Tibial nerve (tissue), 3 donors: ENCODE results near the gene SEPTIN5.

Source experiments
- POLR2A ChIP-seq, 2 donors: fragments of 450-650 bp; IDR thresholded peaks; one replicate each; pipeline ENCODE4 v1.6.1; 2017; ENCODE audit warnings: antibody characterized with exemption in 2 of 2, mild to moderate bottlenecking in 2 of 2, moderate library complexity in 2 of 2
- TF ChIP-seq, protein P1 (sequence below), 5 experiments: fragments of 200-600 bp in 3 of 5; fragments of 450-650 bp in 2 of 5; sonication (generic) in 3 of 5; IDR thresholded peaks; one replicate each; pipeline ENCODE4 v1.5.1; 2016 to 2019; ENCODE audit warnings: antibody characterized with exemption in 5 of 5, mild to moderate bottlenecking in 3 of 5, moderate library complexity in 2 of 5

DNA sequence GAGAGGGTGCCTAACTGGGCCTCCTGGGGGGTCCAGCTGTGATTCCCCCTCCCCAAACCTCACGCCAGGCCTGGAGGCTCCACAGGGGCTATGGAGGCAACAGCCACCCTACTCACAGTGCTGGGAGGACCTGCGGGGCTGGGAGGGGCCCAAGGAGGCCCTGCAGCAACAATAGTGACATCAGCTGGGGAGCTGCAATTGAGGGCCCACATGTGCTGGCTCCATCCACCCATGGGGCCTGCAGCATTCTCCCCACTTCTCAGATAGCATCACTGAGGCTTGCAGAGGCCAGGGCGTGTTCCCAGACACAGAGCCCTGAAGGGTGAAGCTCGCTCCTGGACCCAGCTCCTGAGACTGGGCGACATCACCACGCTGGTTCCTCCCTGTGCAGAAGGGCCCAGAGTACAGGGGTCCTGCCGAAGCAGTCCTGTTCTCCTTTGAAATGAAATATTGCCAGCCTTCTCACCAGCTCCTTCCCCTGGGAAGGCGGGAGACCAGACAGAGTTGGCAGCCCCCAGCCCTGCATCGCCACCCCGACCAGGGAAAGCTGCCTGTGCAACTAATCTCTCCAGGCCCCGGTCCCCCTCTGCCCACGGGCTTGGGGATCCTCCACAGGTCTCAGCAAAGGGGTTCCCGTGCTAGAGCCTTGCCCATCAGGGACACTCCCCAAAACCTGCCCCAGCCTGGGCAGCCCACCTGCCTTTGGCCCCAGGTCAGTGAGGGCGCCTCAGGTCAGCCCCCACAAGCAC is 37.4 kb downstream of the SEPTIN5 start:
- no peak for TF ChIP-seq POLR2A (IDR thresholded peaks at IDR 0.05)
- TF ChIP-seq, protein P1, sequence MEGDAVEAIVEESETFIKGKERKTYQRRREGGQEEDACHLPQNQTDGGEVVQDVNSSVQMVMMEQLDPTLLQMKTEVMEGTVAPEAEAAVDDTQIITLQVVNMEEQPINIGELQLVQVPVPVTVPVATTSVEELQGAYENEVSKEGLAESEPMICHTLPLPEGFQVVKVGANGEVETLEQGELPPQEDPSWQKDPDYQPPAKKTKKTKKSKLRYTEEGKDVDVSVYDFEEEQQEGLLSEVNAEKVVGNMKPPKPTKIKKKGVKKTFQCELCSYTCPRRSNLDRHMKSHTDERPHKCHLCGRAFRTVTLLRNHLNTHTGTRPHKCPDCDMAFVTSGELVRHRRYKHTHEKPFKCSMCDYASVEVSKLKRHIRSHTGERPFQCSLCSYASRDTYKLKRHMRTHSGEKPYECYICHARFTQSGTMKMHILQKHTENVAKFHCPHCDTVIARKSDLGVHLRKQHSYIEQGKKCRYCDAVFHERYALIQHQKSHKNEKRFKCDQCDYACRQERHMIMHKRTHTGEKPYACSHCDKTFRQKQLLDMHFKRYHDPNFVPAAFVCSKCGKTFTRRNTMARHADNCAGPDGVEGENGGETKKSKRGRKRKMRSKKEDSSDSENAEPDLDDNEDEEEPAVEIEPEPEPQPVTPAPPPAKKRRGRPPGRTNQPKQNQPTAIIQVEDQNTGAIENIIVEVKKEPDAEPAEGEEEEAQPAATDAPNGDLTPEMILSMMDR (IDR thresholded peaks at IDR 0.05): no peak
